Endothelial cell of umbilical vein (primary cell): ENCODE results near the gene HSPA12A. TPM values are rescaled to one million over a fixed set of nuclear protein-coding genes. Genes with fewer than 3 reads are reported as not detected.

Experiments used
- BruUV-seq: library from RNA; stranded (reverse); fragments of 400-500 nt; replicated peaks from 2 replicates; lab custom pipeline; 2021; lab: Mats Ljungman, UMichigan
- CTCF ChIA-PET: fragments of 300-600, 350-600 bp; sonication (Branson Sonifier 250); formaldehyde crosslinking; loops from one replicate; lab custom pipeline; 2021; ENCODE audit warnings: antibody characterized with exemption, inconsistent platforms; lab: Charles Lee
- POLR2A ChIA-PET: fragments of 300-600, 350-600 bp; sonication (Branson Sonifier 250); formaldehyde crosslinking; loops from one replicate; lab custom pipeline; 2021; ENCODE audit warnings: antibody characterized with exemption, inconsistent platforms; lab: Charles Lee
- DNase-seq: peaks from one replicate; pipeline ENCODE4 v3.0.0-alpha.2; 2011; ENCODE audit warnings: low read depth, low spot score
- FAIRE-seq: peaks from 2 replicates; lab custom pipeline; 2011; peaks lifted over from hg19 to GRCh38; lab: Jason Lieb, UNC
- H2AFZ ChIP-seq: 2 replicates; pipeline ENCODE4 v1.6.0; 2012; ENCODE audit warnings: low read depth, low read length, control low read depth, inconsistent platforms
- H3K27ac ChIP-seq: 2 replicates; pipeline ENCODE4 v1.5.1; 2011; ENCODE audit warnings: low read depth, mild to moderate bottlenecking, control low read depth, low read length, moderate library complexity; ENCODE audit not compliant: insufficient read depth
- H3K27me3 ChIP-seq, 2 experiments: 2 replicates each; pipeline versions ENCODE4 v1.6.0 to v1.6.1; 2011; ENCODE audit warnings: low read length in 2 of 2, mixed read lengths in 1 of 2; ENCODE audit not compliant: control insufficient read depth in 2 of 2, insufficient read depth in 2 of 2
- H3K36me3 ChIP-seq, 2 experiments: 2 replicates in 1 of 2; 3 replicates in 1 of 2; pipeline ENCODE4 v1.5.1; 2011; ENCODE audit warnings: low read length in 2 of 2, mild to moderate bottlenecking in 1 of 2, moderate library complexity in 1 of 2; ENCODE audit not compliant: control insufficient read depth in 2 of 2, insufficient read depth in 2 of 2; ENCODE audit errors: extremely low read depth in 1 of 2
- H3K4me1 ChIP-seq: 3 replicates; pipeline ENCODE4 v1.5.1; 2011; ENCODE audit warnings: mild to moderate bottlenecking, low read length; ENCODE audit not compliant: control insufficient read depth, insufficient read depth; ENCODE audit errors: extremely low read depth
- H3K4me2 ChIP-seq: 2 replicates; pipeline ENCODE4 v1.6.1; 2011; ENCODE audit warnings: low read length, control low read depth, mixed read lengths; ENCODE audit not compliant: insufficient read depth
- H3K4me3 ChIP-seq, 3 experiments: fragments of 200-600 bp in 1 of 3; sonication (generic), shearing (Covaris generic) in 1 of 3; replicated peaks in 1 of 3; 2 replicates each; pipeline ENCODE4 v1.5.1; 2011 to 2016; ENCODE audit warnings: control low read depth in 3 of 3, low read length in 3 of 3, mild to moderate bottlenecking in 2 of 3, inconsistent platforms in 1 of 3, low read depth in 1 of 3, moderate library complexity in 1 of 3; ENCODE audit not compliant: insufficient read depth in 1 of 3
- H3K79me2 ChIP-seq: 2 replicates; pipeline ENCODE4 v1.6.0; 2012; ENCODE audit warnings: low read length, inconsistent platforms; ENCODE audit not compliant: control insufficient read depth, insufficient read depth
- H3K9ac ChIP-seq: replicated peaks from 2 replicates; pipeline ENCODE3; 2011; ENCODE audit warnings: low read length, control low read depth; ENCODE audit not compliant: insufficient read depth; ENCODE audit errors: extremely low read depth
- H3K9me1 ChIP-seq: replicated peaks from 3 replicates; pipeline ENCODE4 v1.6.0; 2011; ENCODE audit warnings: mild to moderate bottlenecking, low read length; ENCODE audit not compliant: control insufficient read depth, insufficient read depth; ENCODE audit errors: extremely low read depth
- H3K9me3 ChIP-seq: replicated peaks from 2 replicates; pipeline ENCODE4 v1.5.1; 2012; ENCODE audit warnings: low read length, inconsistent platforms; ENCODE audit not compliant: control insufficient read depth, insufficient read depth
- H4K20me1 ChIP-seq: replicated peaks from 2 replicates; pipeline ENCODE3; 2011; ENCODE audit warnings: mild to moderate bottlenecking, low read length; ENCODE audit not compliant: control insufficient read depth, insufficient read depth; ENCODE audit errors: extremely low read depth
- EZH2 ChIP-seq: IDR thresholded peaks from 2 replicates; pipeline ENCODE4 v1.6.1; 2012; ENCODE audit warnings: borderline replicate concordance, low read depth, mild to moderate bottlenecking, moderate library complexity, low read length, inconsistent platforms; ENCODE audit not compliant: severe bottlenecking
- FOS ChIP-seq: IDR thresholded peaks from 2 replicates; pipeline ENCODE4 v1.6.1; 2011; ENCODE audit warnings: mild to moderate bottlenecking, low read length, moderate library complexity, borderline replicate concordance; ENCODE audit not compliant: insufficient read depth
- GATA2 ChIP-seq: IDR thresholded peaks from 2 replicates; pipeline ENCODE4 v1.7.0; 2011; ENCODE audit warnings: low read depth, mild to moderate bottlenecking, moderate library complexity, mixed read lengths, low read length; ENCODE audit not compliant: insufficient read length, insufficient read depth
- JUN ChIP-seq: IDR thresholded peaks from 2 replicates; pipeline ENCODE4 v1.6.1; 2011; ENCODE audit warnings: borderline replicate concordance, low read depth; ENCODE audit not compliant: insufficient read length, insufficient read depth
- MYC ChIP-seq: IDR thresholded peaks from one replicate; pipeline ENCODE4 v1.6.1; 2011; ENCODE audit warnings: mild to moderate bottlenecking, low read depth, low read length
- POLR2A ChIP-seq: IDR thresholded peaks from 2 replicates; pipeline ENCODE4 v1.6.1; 2012; ENCODE audit warnings: low read depth, mild to moderate bottlenecking, control low read depth, low read length
- POLR2AphosphoS5 ChIP-seq: IDR thresholded peaks from 2 replicates; pipeline ENCODE4 v1.6.1; 2012; ENCODE audit warnings: low read depth, mild to moderate bottlenecking, control low read depth, low read length, moderate library complexity; ENCODE audit not compliant: insufficient read depth
- dilution Hi-C: fragments of 300-500 bp; cut with MboI; formaldehyde crosslinking; loops from one replicate; pipeline ENCODE4 v1.15.0; 2019; ENCODE audit warnings: low sequenced_read_pairs; ENCODE audit not compliant: extremely low pct_ligation_motif_present
- intact Hi-C: fragments of 100-400 bp; cut with micrococcal nuclease; formaldehyde crosslinking; loops from one replicate; pipeline ENCODE4 v1.10.0; 2022
- polyA plus RNA-seq, 4 experiments: library from polyadenylated mRNA; depleted of rRNA in 3 of 4; stranded (reverse) in 3 of 4; unstranded in 1 of 4; fragments of >200 nt; gene quantifications; 2 replicates each; pipeline versions ENCODE4 v1.2.1 to v1.2.3, GENCODE V29; 2011 to 2012; ENCODE audit warnings: missing spikeins in 1 of 4
- total RNA-seq: library from RNA; stranded (reverse); gene quantifications from 2 replicates; pipeline ENCODE4 v1.2.3, GENCODE V29; 2021
- TF ChIP-seq, protein P1 (sequence below), 2 donors: IDR thresholded peaks; 1 replicate in 1 of 2; 2 replicates in 1 of 2; pipeline ENCODE4 v1.5.1; 2011; ENCODE audit warnings: low read length in 2 of 2, mild to moderate bottlenecking in 2 of 2, moderate library complexity in 2 of 2, control low read depth in 1 of 2, inconsistent platforms in 1 of 2, low read depth in 1 of 2; ENCODE audit not compliant: insufficient read depth in 1 of 2; ENCODE audit errors: extremely low read depth in 1 of 2
- TF ChIP-seq, protein P2 (sequence below): IDR thresholded peaks from 2 replicates; pipeline ENCODE4 v1.6.1; 2011; ENCODE audit not compliant: insufficient read depth, insufficient read length

HSPA12A gene
- total and polyA plus RNA-seq, 2 donors (not counting 3 experiments of a cell fraction or from before 2014, with no cell fraction given): 0.22 to 0.29 TPM

DNA sequence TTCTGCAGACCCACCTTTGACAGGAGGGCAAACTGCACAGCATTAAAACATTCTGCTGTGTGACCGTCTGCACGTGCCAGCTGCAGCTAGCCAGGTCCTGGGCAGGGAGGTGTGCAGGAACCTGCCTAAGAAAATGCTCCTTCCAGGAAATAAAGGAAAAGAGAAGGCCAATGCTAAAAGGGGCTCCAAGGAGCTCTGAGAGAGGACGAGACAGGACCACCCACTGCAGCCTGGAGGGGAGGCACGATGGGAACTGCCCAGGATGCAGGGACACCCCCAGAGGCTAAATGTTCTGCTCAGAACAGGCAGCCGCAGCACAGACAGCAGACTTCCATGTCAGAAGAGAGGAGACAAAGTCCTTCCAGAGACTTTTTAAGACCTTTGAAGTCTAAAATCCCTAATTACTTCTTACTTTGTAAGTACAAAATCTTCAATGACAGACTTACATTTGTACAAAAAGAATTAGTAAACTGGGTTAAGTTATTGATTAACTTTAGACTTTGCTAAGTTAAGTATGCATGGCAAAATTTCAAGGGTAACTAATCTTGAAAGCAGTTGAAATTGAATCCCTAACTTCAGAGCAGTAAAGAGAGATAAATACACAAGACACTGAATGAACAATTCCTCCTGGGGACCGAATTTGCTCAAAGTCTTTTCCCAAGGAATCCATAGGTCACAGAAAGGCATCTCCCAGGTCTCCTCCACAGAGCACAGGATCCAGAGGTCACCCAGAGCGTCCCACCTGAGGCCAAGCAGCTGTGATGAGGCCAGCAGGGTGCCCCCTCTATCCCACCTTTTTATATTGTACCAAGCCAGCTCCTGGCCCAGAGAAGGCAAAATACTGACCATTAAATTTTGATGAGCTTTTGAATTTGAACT, 21.5 kb downstream of the HSPA12A start:
- no peaks in the 10 kb centered on the region for H3K9me1 ChIP-seq
- no peaks in the 10 kb centered on the region for H3K36me3 ChIP-seq
- H3K9me3 ChIP-seq: no peaks in the 10 kb centered on the region
- POLR2A ChIA-PET: no interaction called here
- intact Hi-C loops: no loop called here
- no peak overlapping the region for H2AFZ ChIP-seq
- H4K20me1 ChIP-seq: no peaks in the 10 kb centered on the region
- FAIRE-seq: no peak
- H3K27me3 ChIP-seq: no peaks in the 10 kb centered on the region
- no peak overlapping the region for H3K4me3 ChIP-seq
- H3K79me2 ChIP-seq: no peaks in the 10 kb centered on the region
- CTCF ChIA-PET: no interaction called here
- no peaks in the 10 kb centered on the region for H3K4me1 ChIP-seq
- no peak overlapping the region for H3K9ac ChIP-seq
- no peak overlapping the region for H3K4me2 ChIP-seq
- no peak for DNase-seq
- TF ChIP-seq, protein P1, sequence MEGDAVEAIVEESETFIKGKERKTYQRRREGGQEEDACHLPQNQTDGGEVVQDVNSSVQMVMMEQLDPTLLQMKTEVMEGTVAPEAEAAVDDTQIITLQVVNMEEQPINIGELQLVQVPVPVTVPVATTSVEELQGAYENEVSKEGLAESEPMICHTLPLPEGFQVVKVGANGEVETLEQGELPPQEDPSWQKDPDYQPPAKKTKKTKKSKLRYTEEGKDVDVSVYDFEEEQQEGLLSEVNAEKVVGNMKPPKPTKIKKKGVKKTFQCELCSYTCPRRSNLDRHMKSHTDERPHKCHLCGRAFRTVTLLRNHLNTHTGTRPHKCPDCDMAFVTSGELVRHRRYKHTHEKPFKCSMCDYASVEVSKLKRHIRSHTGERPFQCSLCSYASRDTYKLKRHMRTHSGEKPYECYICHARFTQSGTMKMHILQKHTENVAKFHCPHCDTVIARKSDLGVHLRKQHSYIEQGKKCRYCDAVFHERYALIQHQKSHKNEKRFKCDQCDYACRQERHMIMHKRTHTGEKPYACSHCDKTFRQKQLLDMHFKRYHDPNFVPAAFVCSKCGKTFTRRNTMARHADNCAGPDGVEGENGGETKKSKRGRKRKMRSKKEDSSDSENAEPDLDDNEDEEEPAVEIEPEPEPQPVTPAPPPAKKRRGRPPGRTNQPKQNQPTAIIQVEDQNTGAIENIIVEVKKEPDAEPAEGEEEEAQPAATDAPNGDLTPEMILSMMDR (IDR thresholded peaks at IDR 0.05; ENCODE audit: extremely low read depth in 1 of 2, insufficient read depth in 1 of 2, low read depth in 1 of 2, low read length in 2 of 2): no peak
- TF ChIP-seq POLR2AphosphoS5 (no peak), FOS (no peak), POLR2A (no peak), MYC (no peak), GATA2 (no peak), JUN (no peak), EZH2 (no peak)
- TF ChIP-seq, protein P2, sequence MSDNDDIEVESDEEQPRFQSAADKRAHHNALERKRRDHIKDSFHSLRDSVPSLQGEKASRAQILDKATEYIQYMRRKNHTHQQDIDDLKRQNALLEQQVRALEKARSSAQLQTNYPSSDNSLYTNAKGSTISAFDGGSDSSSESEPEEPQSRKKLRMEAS: no peak
- no TSS peak for BruUV-seq
- no peak overlapping the region for H3K27ac ChIP-seq
- dilution Hi-C loops: no loop called here
